Esophagus muscularis mucosa (tissue), 4 donors: Measurements from ENCODE around the gene SF3A1.

ENCODE experiments used
- EP300 ChIP-seq: sonication (generic); formaldehyde crosslinking; IDR thresholded peaks from one replicate; pipeline ENCODE4 v1.6.1; 2017; ENCODE audit warnings: antibody characterized with exemption
- POLR2A ChIP-seq: fragments of 450-650 bp; IDR thresholded peaks from one replicate; pipeline ENCODE4 v1.6.1; 2017; ENCODE audit warnings: antibody characterized with exemption, moderate library complexity, mild to moderate bottlenecking, low read depth
- POLR2AphosphoS5 ChIP-seq, 2 donors: sonication (generic); formaldehyde crosslinking; IDR thresholded peaks; one replicate each; pipeline ENCODE4 v1.6.1; 2017; ENCODE audit warnings: antibody characterized with exemption in 2 of 2
- TF ChIP-seq, protein P1 (sequence below), 3 experiments: fragments of 200-600 bp in 2 of 3; fragments of 450-650 bp in 1 of 3; sonication (generic) in 2 of 3; IDR thresholded peaks; one replicate each; pipeline ENCODE4 v1.5.1; 2017 to 2019; ENCODE audit warnings: antibody characterized with exemption in 3 of 3, mild to moderate bottlenecking in 2 of 3, moderate library complexity in 1 of 3

DNA sequence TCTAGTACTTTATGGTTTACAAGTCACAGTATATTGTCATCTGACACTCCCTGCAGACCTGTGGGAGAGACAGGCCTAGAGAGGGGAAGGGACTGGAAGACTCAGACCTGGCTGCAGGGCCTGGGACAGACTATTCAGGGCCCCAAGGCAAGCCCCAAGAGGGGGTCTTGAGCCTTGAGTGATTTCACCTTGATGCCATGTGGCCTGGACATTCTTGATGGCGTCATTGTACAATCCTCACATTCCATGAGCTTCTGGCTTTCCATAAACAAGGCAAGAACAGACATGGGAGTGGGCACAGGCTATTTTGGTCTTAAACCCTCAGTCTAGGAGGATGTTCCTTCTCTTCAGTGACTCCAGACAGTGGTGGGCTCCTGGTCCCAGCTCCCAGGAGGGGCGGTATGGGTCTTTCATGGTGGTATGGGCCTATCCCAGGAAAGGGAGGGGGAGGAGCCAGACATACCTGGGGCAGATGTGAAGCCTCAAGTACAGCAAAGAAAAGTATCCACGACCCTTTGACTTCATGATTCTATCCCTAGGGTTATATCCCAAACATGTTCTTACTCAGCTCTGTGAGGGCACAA is 28.1 kb downstream of the SF3A1 start:
- no peak for TF ChIP-seq POLR2A
- TF ChIP-seq, protein P1, sequence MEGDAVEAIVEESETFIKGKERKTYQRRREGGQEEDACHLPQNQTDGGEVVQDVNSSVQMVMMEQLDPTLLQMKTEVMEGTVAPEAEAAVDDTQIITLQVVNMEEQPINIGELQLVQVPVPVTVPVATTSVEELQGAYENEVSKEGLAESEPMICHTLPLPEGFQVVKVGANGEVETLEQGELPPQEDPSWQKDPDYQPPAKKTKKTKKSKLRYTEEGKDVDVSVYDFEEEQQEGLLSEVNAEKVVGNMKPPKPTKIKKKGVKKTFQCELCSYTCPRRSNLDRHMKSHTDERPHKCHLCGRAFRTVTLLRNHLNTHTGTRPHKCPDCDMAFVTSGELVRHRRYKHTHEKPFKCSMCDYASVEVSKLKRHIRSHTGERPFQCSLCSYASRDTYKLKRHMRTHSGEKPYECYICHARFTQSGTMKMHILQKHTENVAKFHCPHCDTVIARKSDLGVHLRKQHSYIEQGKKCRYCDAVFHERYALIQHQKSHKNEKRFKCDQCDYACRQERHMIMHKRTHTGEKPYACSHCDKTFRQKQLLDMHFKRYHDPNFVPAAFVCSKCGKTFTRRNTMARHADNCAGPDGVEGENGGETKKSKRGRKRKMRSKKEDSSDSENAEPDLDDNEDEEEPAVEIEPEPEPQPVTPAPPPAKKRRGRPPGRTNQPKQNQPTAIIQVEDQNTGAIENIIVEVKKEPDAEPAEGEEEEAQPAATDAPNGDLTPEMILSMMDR (IDR thresholded peaks at IDR 0.05): no peak
- TF ChIP-seq EP300: no peak
- no peak for TF ChIP-seq POLR2AphosphoS5 (IDR thresholded peaks at IDR 0.05)
